ENCODE measurements around the gene KIF26B. TPM values are rescaled to one million over a fixed set of nuclear protein-coding genes. Genes with fewer than 3 reads are reported as not detected.

KIF26B gene
- total RNA-seq, 1 experiment from 2014 or later = 1.2 TPM

GRCh38 chr1:245463392-245464165 lies 308.8 kb downstream of the KIF26B start:
- no peak overlapping the region for H3K27ac Mint-ChIP-seq

GRCh38 chr1:245464290-245464689 lies 309.5 kb downstream of the KIF26B start:
- no peak overlapping the region for H3K27ac Mint-ChIP-seq
- no peaks in the 10 kb centered on the region for H3K9me3 Mint-ChIP-seq
- H3K4me1 Mint-ChIP-seq = peaks cover 11% of the 10 kb centered on the region
- H3K4me3 Mint-ChIP-seq = no peak overlapping the region
- ChIA-PET POLR2A (no interaction called here), CTCF (no interaction called here)
- ATAC-seq (no peak), DNase-seq (ENCODE audit: low spot score) (no peak)
- TF ChIP-seq MYBL2 (CRISPR knock-in tag; IDR thresholded peaks at IDR 0.05) = no peak
- no peak for TF ChIP-seq ZBTB21 (CRISPR knock-in tag; IDR thresholded peaks at IDR 0.05; ENCODE audit: borderline replicate concordance)
- peak; percentile 33; the same call in 1 of the 2 replicates for TF ChIP-seq ZBTB43 (CRISPR knock-in tag; IDR thresholded peaks at IDR 0.05)
- TF ChIP-seq USF2 (CRISPR knock-in tag; IDR thresholded peaks at IDR 0.05) = no peak
- peaks cover 3% of the 10 kb centered on the region; the same call in 1 of the 2 replicates for H3K27me3 Mint-ChIP-seq (ENCODE audit: low read depth)
- H3K36me3 Mint-ChIP-seq = no peaks in the 10 kb centered on the region

More at GRCh38 chr1:245463392-245464165, 308.8 kb downstream of the KIF26B start:
- no peaks in the 10 kb centered on the region for H3K36me3 Mint-ChIP-seq
- H3K27me3 Mint-ChIP-seq (ENCODE audit: low read depth) = peaks cover 3% of the 10 kb centered on the region; the same call in 1 of the 2 replicates
- no peaks in the 10 kb centered on the region for H3K9me3 Mint-ChIP-seq
- POLR2A ChIA-PET = no interaction called here
- CTCF ChIA-PET = no interaction called here
- TF ChIP-seq ZBTB21 (CRISPR knock-in tag; IDR thresholded peaks at IDR 0.05; ENCODE audit: borderline replicate concordance) = no peak
- ATAC-seq = no peak
- H3K4me1 Mint-ChIP-seq = peaks cover 11% of the 10 kb centered on the region
- DNase-seq (ENCODE audit: low spot score) = no peak
- no peak overlapping the region for H3K4me3 Mint-ChIP-seq

GRCh38 chr1:245465666-245466065 lies 310.9 kb downstream of the KIF26B start:
- Mint-ChIP-seq H3K4me3 (no peak overlapping the region), H3K27ac (no peak overlapping the region), H3K9me3 (no peaks in the 10 kb centered on the region), H3K27me3 (ENCODE audit: low read depth) (peaks cover 3% of the 10 kb centered on the region; the same call in 1 of the 2 replicates), H3K36me3 (no peaks in the 10 kb centered on the region), H3K4me1 (peaks cover 11% of the 10 kb centered on the region)
- ChIA-PET CTCF (no interaction called here), POLR2A (no interaction called here)
- no peak for DNase-seq (ENCODE audit: low spot score)
- no peak; the same call in 1 of the 2 replicates for ATAC-seq
- TF ChIP-seq ETV6 (CRISPR knock-in tag; IDR thresholded peaks at IDR 0.05) = no peak
- TF ChIP-seq ESRRA (CRISPR knock-in tag; IDR thresholded peaks at IDR 0.05; ENCODE audit: borderline replicate concordance) = no peak
- TF ChIP-seq PRRX2 (CRISPR knock-in tag; IDR thresholded peaks at IDR 0.05) = no peak
- no peak for TF ChIP-seq ZMAT4 (CRISPR knock-in tag; IDR thresholded peaks at IDR 0.05)
- no peak for TF ChIP-seq HMGXB4 (CRISPR knock-in tag; IDR thresholded peaks at IDR 0.05)
- TF ChIP-seq FOXP4 (CRISPR knock-in tag; IDR thresholded peaks at IDR 0.05) = no peak
- TF ChIP-seq NFYB (CRISPR knock-in tag; conservative IDR thresholded peaks at IDR 0.05; ENCODE audit: low read depth) = no peak
- TF ChIP-seq CBFB (CRISPR knock-in tag; IDR thresholded peaks at IDR 0.05; ENCODE audit: low read depth) = no peak
- TF ChIP-seq SP1 (CRISPR knock-in tag; conservative IDR thresholded peaks at IDR 0.05) = no peak
- no peak for TF ChIP-seq ZNF317 (CRISPR knock-in tag; IDR thresholded peaks at IDR 0.05; ENCODE audit: borderline replicate concordance, low read depth)
- TF ChIP-seq ZNF532 (CRISPR knock-in tag; IDR thresholded peaks at IDR 0.05; ENCODE audit: borderline replicate concordance) = no peak
- TF ChIP-seq NR2C2 (CRISPR knock-in tag; IDR thresholded peaks at IDR 0.05) = no peak
- no peak for TF ChIP-seq NFE2L1 (CRISPR knock-in tag; IDR thresholded peaks at IDR 0.05)
